Duodenal mucosa (tissue), 2 donors: ENCODE results near the gene RELT.

Experiments used
- H3K27ac ChIP-seq: one replicate; pipeline ENCODE4 v1.7.0; 2013; ENCODE audit warnings: low read depth, low read length
- H3K27me3 ChIP-seq, 2 donors: one replicate each; pipeline ENCODE4 v1.7.0; 2013; ENCODE audit warnings: low read length in 2 of 2, control low read depth in 1 of 2; ENCODE audit not compliant: insufficient read depth in 2 of 2, control insufficient read depth in 1 of 2
- H3K36me3 ChIP-seq, 2 donors: one replicate each; pipeline ENCODE4 v1.7.0; 2013; ENCODE audit warnings: low read length in 2 of 2, control low read depth in 1 of 2; ENCODE audit not compliant: insufficient read depth in 2 of 2, control insufficient read depth in 1 of 2
- H3K4me1 ChIP-seq, 2 donors: one replicate each; pipeline ENCODE4 v1.7.0; 2013; ENCODE audit warnings: low read length in 2 of 2, control low read depth in 1 of 2; ENCODE audit not compliant: insufficient read depth in 2 of 2, control insufficient read depth in 1 of 2
- H3K4me3 ChIP-seq, 2 donors: one replicate each; pipeline ENCODE4 v1.7.0; 2013; ENCODE audit warnings: low read length in 2 of 2, low read depth in 1 of 2
- H3K9ac ChIP-seq, 2 donors: one replicate each; pipeline ENCODE4 v1.7.0; 2013; ENCODE audit warnings: low read length in 2 of 2, low read depth in 1 of 2
- H3K9me3 ChIP-seq, 2 donors: one replicate each; pipeline ENCODE4 v1.7.0; 2013; ENCODE audit warnings: low read length in 2 of 2, control low read depth in 1 of 2; ENCODE audit not compliant: control insufficient read depth in 1 of 2

The RELT gene

DNA sequence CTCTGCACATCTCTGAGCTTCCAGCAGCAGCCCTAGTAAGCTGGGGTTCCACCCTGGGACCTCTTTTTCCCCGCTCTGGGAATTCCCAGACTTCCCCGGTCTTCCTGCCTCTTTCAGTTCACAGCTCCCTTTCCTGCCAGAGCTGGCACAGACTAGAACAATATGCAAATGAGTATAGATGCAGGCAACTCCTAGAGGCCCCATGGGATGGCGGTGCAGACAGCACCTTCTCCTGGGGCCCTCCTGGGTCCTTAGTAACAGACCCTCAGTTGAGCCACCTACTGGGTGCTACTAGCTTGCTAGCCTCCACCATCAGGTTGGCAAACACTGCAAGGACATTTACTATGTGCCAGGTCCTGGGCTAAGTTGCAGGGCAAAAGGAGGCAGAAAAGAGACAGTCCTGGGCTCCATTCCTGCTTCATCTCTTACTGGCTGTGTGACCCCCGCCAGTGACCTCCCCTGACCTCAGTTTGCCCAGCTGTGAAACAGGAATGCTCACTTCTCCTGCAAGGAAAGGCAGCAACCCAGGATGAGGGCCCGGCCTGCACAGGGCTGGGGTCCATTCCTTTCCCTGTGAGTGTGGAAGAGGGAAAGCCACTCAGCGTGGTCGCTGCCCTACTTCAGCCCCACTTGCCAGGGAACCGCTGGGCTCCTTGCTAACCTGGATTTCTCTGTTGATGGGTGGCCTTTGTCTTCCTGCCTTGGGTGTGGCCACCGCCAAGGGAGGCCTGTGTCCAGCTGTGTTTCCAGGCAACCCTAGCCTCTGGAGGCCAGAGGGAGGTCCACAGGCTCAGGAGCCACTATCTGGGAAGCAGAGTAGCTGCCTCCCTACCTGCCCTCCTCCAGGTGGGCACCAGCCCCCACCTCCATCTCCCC is 7.3 kb downstream of the RELT start:
- H3K9ac ChIP-seq: peak overlapping the region in 1 of 2 donors; percentile 10
- H3K27ac ChIP-seq: no peak overlapping the region
- H3K4me1 ChIP-seq: peaks cover 28 to 66% of the 10 kb centered on the region in 2 donors
- no peaks in the 10 kb centered on the region for H3K9me3 ChIP-seq
- no peaks in the 10 kb centered on the region for H3K36me3 ChIP-seq
- no peak overlapping the region for H3K4me3 ChIP-seq
- H3K27me3 ChIP-seq: no peaks in the 10 kb centered on the region

- Histone ChIP-seq H3K36me3 (no peaks in the 10 kb centered on the region), H3K4me3 (no peak overlapping the region), H3K9me3 (no peaks in the 10 kb centered on the region), H3K27me3 (no peaks in the 10 kb centered on the region), H3K4me1 (peaks cover 28 to 63% of the 10 kb centered on the region in 2 donors), H3K9ac (no peak overlapping the region), H3K27ac (no peak overlapping the region)
Measured at GRCh38 chr11:73384125-73384441, 7.9 kb downstream of the RELT start.

- no peak overlapping the region for H3K4me3 ChIP-seq
- H3K9me3 ChIP-seq: no peaks in the 10 kb centered on the region
- peaks cover 28 to 63% of the 10 kb centered on the region in 2 donors for H3K4me1 ChIP-seq
- no peak overlapping the region for H3K27ac ChIP-seq
- H3K9ac ChIP-seq: no peak overlapping the region
- no peaks in the 10 kb centered on the region for H3K27me3 ChIP-seq
- no peaks in the 10 kb centered on the region for H3K36me3 ChIP-seq
Measured at GRCh38 chr11:73384531-73384871, 8.3 kb downstream of the RELT start.

DNA sequence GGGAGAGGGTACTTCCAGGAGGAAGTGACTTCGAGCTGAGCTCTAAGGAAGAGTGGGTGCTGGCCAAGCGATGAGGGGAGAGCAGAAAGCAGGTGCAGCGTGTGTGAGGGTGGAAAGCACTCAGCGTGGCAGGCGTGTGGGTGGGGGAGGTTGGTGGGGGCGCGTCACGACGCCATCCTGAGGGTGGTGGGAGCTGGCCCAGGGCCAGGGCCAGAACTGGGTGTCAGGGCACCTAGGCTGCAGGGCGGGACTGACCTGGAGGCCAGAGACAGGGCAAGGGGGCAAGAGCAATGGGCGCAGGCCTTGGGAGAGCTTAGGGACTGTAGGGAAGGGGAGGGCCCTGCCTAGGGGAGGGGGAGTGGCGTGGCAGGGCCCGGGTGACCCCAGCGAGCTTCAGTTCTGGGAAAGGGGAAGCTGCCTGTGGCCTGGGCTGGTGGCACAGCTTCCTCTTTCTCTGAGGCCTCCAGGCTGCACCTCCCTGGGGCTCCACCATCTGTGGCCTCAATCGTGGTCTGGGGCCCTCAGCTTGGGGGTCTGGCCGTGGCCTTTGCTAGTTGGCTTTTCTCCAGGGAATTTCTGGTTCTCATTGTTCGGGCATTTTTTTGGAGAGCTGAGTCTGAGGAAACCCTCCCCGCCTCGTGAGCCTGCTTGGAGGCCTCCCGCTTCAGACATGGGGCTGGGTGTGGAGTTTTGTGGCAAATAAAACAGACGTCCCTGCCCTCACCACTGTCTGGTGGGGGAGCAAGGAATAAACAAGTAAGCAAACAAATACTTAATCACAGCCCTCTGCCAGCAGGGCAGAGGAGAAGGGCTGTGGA is 8.9 kb downstream of the RELT start:
- Histone ChIP-seq H3K9ac (no peak overlapping the region), H3K27ac (peak overlapping the region; percentile 58)

GRCh38 chr11:73386016-73386415 is 9.8 kb downstream of the RELT start:
- H3K9me3 ChIP-seq: no peaks in the 10 kb centered on the region
- peaks cover 28 to 61% of the 10 kb centered on the region in 2 donors for H3K4me1 ChIP-seq
- no peak overlapping the region for H3K9ac ChIP-seq
- peak overlapping the region in 1 of 2 donors; percentile 45 for H3K4me3 ChIP-seq
- H3K36me3 ChIP-seq: no peaks in the 10 kb centered on the region
- H3K27me3 ChIP-seq: no peaks in the 10 kb centered on the region
- H3K27ac ChIP-seq: no peak overlapping the region

More for the DNA sequence above, 8.9 kb downstream of the RELT start:
- no peaks in the 10 kb centered on the region for H3K27me3 ChIP-seq
- no peaks in the 10 kb centered on the region for H3K36me3 ChIP-seq
- H3K9me3 ChIP-seq: no peaks in the 10 kb centered on the region
- H3K4me3 ChIP-seq: no peak overlapping the region
- peaks cover 28 to 62% of the 10 kb centered on the region in 2 donors for H3K4me1 ChIP-seq

- no peaks in the 10 kb centered on the region for H3K27me3 ChIP-seq
- H3K36me3 ChIP-seq: peaks cover 0 to 1% of the 10 kb centered on the region in 2 donors
- H3K4me3 ChIP-seq: peak overlapping the region in 1 of 2 donors; percentile 45
- peaks cover 24 to 61% of the 10 kb centered on the region in 2 donors for H3K4me1 ChIP-seq
- no peak overlapping the region for H3K27ac ChIP-seq
- no peak overlapping the region for H3K9ac ChIP-seq
- H3K9me3 ChIP-seq: no peaks in the 10 kb centered on the region
Measured at GRCh38 chr11:73386546-73386945, 10.3 kb downstream of the RELT start.

DNA sequence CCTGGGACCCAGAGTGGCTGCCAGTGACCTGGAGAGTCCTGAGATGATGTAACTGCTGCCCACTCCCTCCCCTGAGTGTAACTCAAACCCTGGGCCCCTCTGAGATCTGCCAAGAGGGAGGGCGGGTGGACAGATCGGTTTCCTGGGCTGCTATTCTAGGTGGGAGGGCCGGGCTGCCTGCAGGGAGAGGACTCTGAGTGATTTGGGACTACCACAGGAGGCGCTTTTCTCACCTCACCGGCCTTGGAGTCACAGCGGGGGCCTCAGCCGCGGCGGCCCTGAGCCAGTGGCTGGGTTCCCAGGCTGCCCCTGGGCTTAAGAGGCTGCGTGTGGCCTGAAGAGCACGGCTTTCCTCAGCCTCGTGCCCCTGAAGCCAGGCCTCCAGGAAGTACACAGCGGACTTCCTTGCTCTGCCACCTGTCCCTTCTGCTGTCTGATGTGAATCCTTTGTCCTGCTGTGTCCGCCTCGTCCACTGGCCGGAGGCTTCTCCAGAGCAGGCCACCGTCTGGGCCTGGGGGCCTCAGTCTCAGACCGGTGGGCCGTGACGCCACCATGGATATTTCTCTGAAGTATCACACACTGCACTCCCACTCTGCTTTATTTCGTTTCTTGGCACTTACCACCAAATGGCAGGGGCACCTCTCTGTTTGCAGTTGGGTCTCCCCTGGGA is 11.5 kb downstream of the RELT start:
- Histone ChIP-seq H3K4me1 (peaks cover 21 to 55% of the 10 kb centered on the region in 2 donors), H3K27me3 (no peaks in the 10 kb centered on the region), H3K4me3 (no peak overlapping the region), H3K9me3 (no peaks in the 10 kb centered on the region), H3K27ac (no peak overlapping the region), H3K36me3 (peaks cover 0 to 7% of the 10 kb centered on the region in 2 donors), H3K9ac (peak overlapping the region in 1 of 2 donors; percentile 4)

DNA sequence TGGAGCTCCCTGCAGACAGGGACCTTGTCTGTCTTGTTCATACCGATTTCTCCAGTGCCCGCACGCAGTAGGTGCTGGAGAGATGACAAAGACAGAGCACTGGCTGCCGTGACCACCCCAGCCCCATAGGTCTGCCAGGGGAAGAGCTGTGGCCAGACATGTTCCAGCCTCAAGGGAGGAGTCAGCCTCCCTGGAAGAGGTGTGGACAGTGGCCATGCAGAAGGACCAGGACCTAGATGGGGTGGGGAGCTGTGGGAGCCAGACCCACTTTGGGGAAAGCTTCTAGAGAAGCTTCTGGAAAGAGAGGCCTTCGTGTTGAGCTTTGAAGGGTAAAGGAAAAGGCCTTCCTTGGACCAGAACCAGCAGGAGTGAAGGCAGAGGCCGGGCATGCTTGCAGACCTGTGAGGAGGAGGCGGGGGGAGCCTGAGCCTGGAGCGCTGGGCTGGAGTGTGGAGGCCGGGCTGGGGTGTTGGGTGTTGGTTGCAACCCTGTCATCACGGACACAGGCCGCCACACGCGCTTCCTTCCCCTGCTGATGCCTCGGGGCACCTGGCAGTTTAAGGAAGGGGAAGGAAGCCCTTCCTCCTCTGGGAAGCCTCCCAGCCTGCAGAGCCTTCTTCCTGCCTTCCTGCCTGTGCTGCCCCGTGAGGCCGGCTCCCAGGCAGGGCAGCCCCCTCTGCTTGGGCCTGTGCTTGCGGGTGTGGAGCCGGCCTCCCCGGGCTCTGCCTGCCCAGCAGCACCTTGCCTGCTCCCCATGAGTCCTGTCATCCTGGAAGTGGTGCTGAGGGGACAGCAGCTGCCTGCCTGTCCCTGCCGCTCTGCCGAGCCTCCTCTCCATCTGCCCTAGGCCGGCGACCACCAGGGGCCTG is 12.3 kb downstream of the RELT start:
- H3K9ac ChIP-seq: no peak overlapping the region
- H3K36me3 ChIP-seq: peaks cover 0 to 7% of the 10 kb centered on the region in 2 donors
- no peaks in the 10 kb centered on the region for H3K9me3 ChIP-seq
- no peaks in the 10 kb centered on the region for H3K27me3 ChIP-seq
- H3K4me1 ChIP-seq: peaks cover 13 to 48% of the 10 kb centered on the region in 2 donors
- H3K27ac ChIP-seq: no peak overlapping the region
- no peak overlapping the region for H3K4me3 ChIP-seq

GRCh38 chr11:73389134-73389525 is 12.9 kb downstream of the RELT start:
- peaks cover 0 to 7% of the 10 kb centered on the region in 2 donors for H3K36me3 ChIP-seq
- H3K9me3 ChIP-seq: no peaks in the 10 kb centered on the region
- H3K4me1 ChIP-seq: peaks cover 7 to 41% of the 10 kb centered on the region in 2 donors
- no peak overlapping the region for H3K4me3 ChIP-seq
- H3K27me3 ChIP-seq: no peaks in the 10 kb centered on the region
- H3K9ac ChIP-seq: no peak overlapping the region
- no peak overlapping the region for H3K27ac ChIP-seq
